GM19395 (cell line): Measurements from ENCODE around the gene PLCB2.

Source experiments
- ATAC-seq: cut with Tn5 transposase; IDR thresholded peaks from one replicate; pipeline ENCODE4 v1.9.1; 2021; ENCODE audit warnings: mild to moderate bottlenecking, moderate library complexity; ENCODE audit not compliant: unreplicated experiment

Gene PLCB2

GRCh38 chr15:40287968-40288367 is 19.8 kb downstream of the PLCB2 start:
- no peak for ATAC-seq

GRCh38 chr15:40287505-40287904 is 20.2 kb downstream of the PLCB2 start:
- no peak for ATAC-seq

GRCh38 chr15:40286794-40287193 is 20.9 kb downstream of the PLCB2 start:
- ATAC-seq, result no peak

GRCh38 chr15:40286061-40286532 is 21.6 kb downstream of the PLCB2 start:
- no peak for ATAC-seq

- ATAC-seq, result no peak
These were observed 22.2 kb downstream of the PLCB2 start for GRCh38 chr15:40285554-40286011.

GRCh38 chr15:40285151-40285550 is 22.6 kb downstream of the PLCB2 start:
- no peak for ATAC-seq

- no peak for ATAC-seq
These were observed 24.0 kb downstream of the PLCB2 start for GRCh38 chr15:40283615-40284300.

GRCh38 chr15:40282869-40283614 is 24.7 kb downstream of the PLCB2 start, which contains the start of gene ANKRD63:
TSS of gene ANKRD63 (minus strand) at chr15:40283064. CDS start at chr15:40282586, 478 bp downstream.
- no peak for ATAC-seq

- ATAC-seq, result no peak
These were observed 25.4 kb downstream of the PLCB2 start for GRCh38 chr15:40282147-40282868.

GRCh38 chr15:40281801-40282146 is 26.0 kb downstream of the PLCB2 start:
- no peak for ATAC-seq

- ATAC-seq, result no peak
These were observed 26.5 kb downstream of the PLCB2 start for GRCh38 chr15:40281057-40281800.

GRCh38 chr15:40280260-40281056 is 27.3 kb downstream of the PLCB2 start:
- no peak for ATAC-seq

- no peak for ATAC-seq
These were observed 28.1 kb downstream of the PLCB2 start for GRCh38 chr15:40279437-40280141.

GRCh38 chr15:40278026-40278425 is 29.7 kb downstream of the PLCB2 start:
- ATAC-seq, result no peak

GRCh38 chr15:40277471-40277870 is 30.3 kb downstream of the PLCB2 start:
- ATAC-seq, result no peak

GRCh38 chr15:40276927-40277326 is 30.8 kb downstream of the PLCB2 start:
- no peak for ATAC-seq

- no peak for ATAC-seq
These were observed 31.8 kb downstream of the PLCB2 start for GRCh38 chr15:40275954-40276353.

GRCh38 chr15:40275523-40275922 is 32.2 kb downstream of the PLCB2 start:
- ATAC-seq, result no peak
